HepG2 (cell line): ENCODE results near the gene CARMIL1. TPM values are rescaled to one million over a fixed set of nuclear protein-coding genes. Genes with fewer than 3 reads are reported as not detected.
A peak's percentile ranks its signal among the peaks of the same experiment; 100 is the strongest.

Experiments used
- ATF5 ChIP-seq: sonication (generic); formaldehyde crosslinking; IDR thresholded peaks from 2 replicates; pipeline ENCODE4 v1.4.0; 2020; ENCODE audit warnings: mild to moderate bottlenecking, low read depth, missing genetic modification reagents
- CHD2 ChIP-seq: IDR thresholded peaks from 2 replicates; pipeline ENCODE4 v1.6.1; 2011; ENCODE audit warnings: low read depth, low read length, improper control_type of control experiment
- EZH2 ChIP-seq: conservative IDR thresholded peaks from 2 replicates; pipeline ENCODE4 v1.6.1; 2012; ENCODE audit warnings: mild to moderate bottlenecking, low read depth, low read length, moderate library complexity
- HNF4A ChIP-seq: sonication (generic); formaldehyde crosslinking; IDR thresholded peaks from 2 replicates; pipeline ENCODE4 v1.4.0; 2020; ENCODE audit warnings: missing genetic modification reagents
- KDM4B ChIP-seq: sonication (generic); formaldehyde crosslinking; IDR thresholded peaks from 2 replicates; pipeline ENCODE4 v1.4.0; 2020; ENCODE audit warnings: missing genetic modification reagents
- PLSCR1 ChIP-seq: sonication (generic); formaldehyde crosslinking; IDR thresholded peaks from 2 replicates; pipeline ENCODE4 v1.5.0; 2020; ENCODE audit warnings: missing genetic modification reagents, mild to moderate bottlenecking, borderline replicate concordance
- RBM22 ChIP-seq: fragments of 200-400 bp; formaldehyde crosslinking; optimal IDR thresholded peaks from 2 replicates; pipeline ENCODE3; 2017; ENCODE audit warnings: mild to moderate bottlenecking, low read length, moderate library complexity
- TSC22D2 ChIP-seq: sonication (generic); formaldehyde crosslinking; IDR thresholded peaks from 2 replicates; pipeline ENCODE4 v1.5.1; 2020; ENCODE audit warnings: missing genetic modification reagents, mild to moderate bottlenecking, borderline replicate concordance
- ZBTB14 ChIP-seq: sonication (generic); formaldehyde crosslinking; IDR thresholded peaks from 2 replicates; pipeline ENCODE4 v1.4.0; 2020; ENCODE audit warnings: missing genetic modification reagents
- ZBTB21 ChIP-seq: sonication (generic); formaldehyde crosslinking; IDR thresholded peaks from 2 replicates; pipeline ENCODE4 v1.4.0; 2020; ENCODE audit warnings: missing genetic modification reagents
- ZBTB37 ChIP-seq: sonication (generic); formaldehyde crosslinking; IDR thresholded peaks from 2 replicates; pipeline ENCODE4 v1.4.0; 2020; ENCODE audit warnings: mild to moderate bottlenecking, missing genetic modification reagents
- ZHX1 ChIP-seq: sonication (generic); formaldehyde crosslinking; IDR thresholded peaks from 2 replicates; pipeline ENCODE4 v1.8.1; 2022; ENCODE audit warnings: low read depth, mild to moderate bottlenecking, missing genetic modification reagents
- ZNF350 ChIP-seq: sonication (generic); formaldehyde crosslinking; IDR thresholded peaks from 2 replicates; pipeline ENCODE4 v1.4.0; 2020; ENCODE audit warnings: mild to moderate bottlenecking, low read depth, missing genetic modification reagents, borderline replicate concordance
- ZNF354B ChIP-seq: sonication (generic); formaldehyde crosslinking; IDR thresholded peaks from 2 replicates; pipeline ENCODE4 v1.8.0; 2022; ENCODE audit warnings: mild to moderate bottlenecking, missing genetic modification reagents
- ZNF484 ChIP-seq: sonication (generic); formaldehyde crosslinking; IDR thresholded peaks from 2 replicates; pipeline ENCODE4 v1.5.1; 2020; ENCODE audit warnings: mild to moderate bottlenecking, low read depth, missing genetic modification reagents, borderline replicate concordance
- ZNF563 ChIP-seq: sonication (generic); formaldehyde crosslinking; IDR thresholded peaks from 2 replicates; pipeline ENCODE4 v1.8.0; 2022; ENCODE audit warnings: mild to moderate bottlenecking, moderate library complexity, missing genetic modification reagents
- ZNF607 ChIP-seq: sonication (generic); formaldehyde crosslinking; IDR thresholded peaks from 2 replicates; pipeline ENCODE4 v1.5.1; 2020; ENCODE audit warnings: missing genetic modification reagents, mild to moderate bottlenecking, borderline replicate concordance
- ZNF644 ChIP-seq: IDR thresholded peaks from 2 replicates; pipeline ENCODE4 v1.6.1; 2016; ENCODE audit warnings: low read depth
- ZNF766 ChIP-seq: sonication (generic); formaldehyde crosslinking; IDR thresholded peaks from 2 replicates; pipeline ENCODE4 v1.5.0; 2020; ENCODE audit warnings: missing genetic modification reagents, borderline replicate concordance
- polyA plus RNA-seq, 8 experiments: library from polyadenylated mRNA; depleted of rRNA in 3 of 8; stranded (reverse) in 7 of 8; unstranded in 1 of 8; fragments of >200 nt; fragmentation: Illumina TruSeq in 4 of 8; extraction: Trizol in 4 of 8; gene quantifications; 2 replicates each; pipeline versions ENCODE4 v1.2.1 to v1.2.3, GENCODE V29; 2011 to 2016; ENCODE audit warnings: low read depth in 4 of 8, missing spikeins in 1 of 8, mixed read lengths in 1 of 8; ENCODE audit not compliant: insufficient read depth in 1 of 8
- total RNA-seq, 5 experiments: library from RNA; depleted of rRNA; stranded (reverse); fragments of >200 nt; fragmentation: Illumina TruSeq; extraction: Trizol; gene quantifications; 2 replicates each; pipeline ENCODE4 v1.2.3, GENCODE V29; 2016; ENCODE audit warnings: low read depth in 1 of 5

CARMIL1 gene
- total and polyA plus RNA-seq, 2 of the 13 experiments (the other 11 are each of a cell fraction or from before 2014, with no cell fraction given), result 1.8 to 2.6 TPM

- no peak for TF ChIP-seq ATF5 (CRISPR knock-in tag)
- TF ChIP-seq ZNF766 (CRISPR knock-in tag), result no peak
- TF ChIP-seq ZNF354B, result no peak
- TF ChIP-seq EZH2, result no peak
- TF ChIP-seq PLSCR1 (CRISPR knock-in tag), result no peak
- no peak for TF ChIP-seq HNF4A (CRISPR knock-in tag)
- TF ChIP-seq ZHX1, result no peak
- no peak for TF ChIP-seq RBM22
- TF ChIP-seq TSC22D2, result peak; percentile 54; the same call in 1 of the 2 replicates
- TF ChIP-seq KDM4B (CRISPR knock-in tag), result no peak; the same call in 1 of the 2 replicates
- TF ChIP-seq ZNF644 (CRISPR knock-in tag), result no peak
- TF ChIP-seq ZBTB14 (CRISPR knock-in tag), result 0 out of 2 replicates have a peak, but pooled peaks have one; percentile 47
- no peak for TF ChIP-seq ZNF607 (CRISPR knock-in tag)
- TF ChIP-seq ZBTB21 (CRISPR knock-in tag), result no peak
- TF ChIP-seq ZNF484, result no peak
- TF ChIP-seq ZBTB37 (CRISPR knock-in tag), result no peak
- no peak for TF ChIP-seq ZNF350 (CRISPR knock-in tag)
- no peak for TF ChIP-seq ZNF563 (CRISPR knock-in tag)
- TF ChIP-seq CHD2, result peak; percentile 90
These were observed at the start of gene CARMIL1 (continued) for GRCh38 chr6:25278914-25279747.
